ENCODE measurements around the gene PPIF.

GRCh38 chr10:79299397-79300241 is 47.6 kb upstream of the PPIF start:
- TF ChIP-seq GATA3 (IDR thresholded peaks at IDR 0.05; ENCODE audit: low read depth, low read length): no peak
- TF ChIP-seq GATA2 (IDR thresholded peaks at IDR 0.05; ENCODE audit: low read depth, low read length): no peak
